GM18907 (cell line): ENCODE measurements around the gene PSMD9.
"Not testable (repeated sequence)": the region's sequence is repeated elsewhere in the genome, so short reads cannot be mapped to it uniquely, and the experiment has no call there.

Source experiments
- ATAC-seq: cut with Tn5 transposase; IDR thresholded peaks from one replicate; pipeline ENCODE4 v1.9.1; 2021; ENCODE audit warnings: mild to moderate bottlenecking, moderate library complexity; ENCODE audit not compliant: unreplicated experiment

PSMD9 gene

GRCh38 chr12:121917950-121918678 lies 29.5 kb downstream of the PSMD9 start, which contains the start of gene CFAP251:
TSS of gene CFAP251 (plus strand) at chr12:121918592. CDS start at chr12:121921306, 2,714 bp downstream.
- peak; percentile 90 for ATAC-seq

DNA sequence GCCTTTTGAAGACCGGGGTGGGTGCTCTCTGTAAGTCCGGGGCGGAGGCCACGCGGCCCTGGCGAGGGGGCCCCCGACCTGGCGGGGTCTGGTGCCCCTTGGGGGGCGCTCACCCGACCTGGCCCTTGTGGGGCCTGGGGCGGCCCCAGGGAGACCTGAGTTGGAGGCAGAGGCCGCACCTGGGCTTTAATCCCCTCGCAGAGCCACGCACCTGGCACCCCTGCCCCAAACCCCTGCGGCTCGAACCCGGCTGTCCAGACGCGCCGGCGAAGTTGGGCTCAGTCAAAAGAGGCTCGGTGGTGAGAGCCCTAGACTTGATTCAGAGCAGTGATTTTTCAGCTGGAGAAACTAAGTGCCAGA lies 30.1 kb downstream of the PSMD9 start:
- no peak for ATAC-seq

GRCh38 chr12:121921066-121921465 lies 32.5 kb downstream of the PSMD9 start:
- no peak for ATAC-seq

GRCh38 chr12:121925358-121925695 lies 36.7 kb downstream of the PSMD9 start:
- ATAC-seq, result no peak

DNA sequence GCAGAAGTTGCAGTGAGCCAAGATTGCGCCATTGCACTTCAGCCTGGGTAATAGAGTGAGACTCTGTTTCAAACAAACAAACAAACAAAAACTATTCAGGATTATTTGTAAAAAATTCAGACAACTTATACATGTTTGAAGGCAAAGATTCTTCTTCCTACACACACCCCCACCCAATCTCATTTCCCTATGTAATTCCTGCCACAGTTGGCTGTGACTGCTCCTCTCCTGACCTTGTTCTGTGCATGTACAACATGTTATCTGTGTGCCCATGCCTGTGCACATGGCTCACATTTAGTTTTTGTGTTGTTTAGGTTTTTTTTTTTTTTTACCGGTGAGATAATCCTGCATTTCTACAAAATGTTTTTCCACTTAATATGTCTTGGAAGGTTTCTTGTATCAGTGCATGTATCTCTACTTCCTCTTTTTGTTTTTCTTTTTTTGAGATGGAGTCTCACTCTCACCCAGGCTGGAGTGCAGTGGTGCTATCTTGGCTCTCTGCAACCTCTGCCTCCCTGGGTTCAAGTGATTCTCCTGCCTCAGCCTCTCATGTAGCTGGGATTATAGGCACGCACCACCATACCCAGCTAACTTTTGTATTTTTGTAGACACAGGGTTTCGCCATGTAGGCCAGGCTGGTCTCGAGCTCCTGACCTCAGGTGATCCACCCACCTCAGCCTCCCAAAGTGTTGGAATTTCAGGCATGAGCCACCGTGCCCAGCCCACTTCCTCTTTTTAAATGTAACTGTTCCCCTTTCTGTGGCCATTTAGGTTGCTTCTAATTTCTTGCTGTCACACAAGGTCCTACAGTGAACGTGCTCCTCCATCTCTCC lies 38.5 kb downstream of the PSMD9 start:
- no peak for ATAC-seq

- ATAC-seq, result no peak
Observed at GRCh38 chr12:121927813-121928212, 39.2 kb downstream of the PSMD9 start.

GRCh38 chr12:121929545-121929944 lies 41.0 kb downstream of the PSMD9 start:
- not testable (repeated sequence) for ATAC-seq

GRCh38 chr12:121930862-121931261 lies 42.3 kb downstream of the PSMD9 start:
- no peak for ATAC-seq

- ATAC-seq, result no peak
Observed at GRCh38 chr12:121932176-121932536, 43.6 kb downstream of the PSMD9 start.

DNA sequence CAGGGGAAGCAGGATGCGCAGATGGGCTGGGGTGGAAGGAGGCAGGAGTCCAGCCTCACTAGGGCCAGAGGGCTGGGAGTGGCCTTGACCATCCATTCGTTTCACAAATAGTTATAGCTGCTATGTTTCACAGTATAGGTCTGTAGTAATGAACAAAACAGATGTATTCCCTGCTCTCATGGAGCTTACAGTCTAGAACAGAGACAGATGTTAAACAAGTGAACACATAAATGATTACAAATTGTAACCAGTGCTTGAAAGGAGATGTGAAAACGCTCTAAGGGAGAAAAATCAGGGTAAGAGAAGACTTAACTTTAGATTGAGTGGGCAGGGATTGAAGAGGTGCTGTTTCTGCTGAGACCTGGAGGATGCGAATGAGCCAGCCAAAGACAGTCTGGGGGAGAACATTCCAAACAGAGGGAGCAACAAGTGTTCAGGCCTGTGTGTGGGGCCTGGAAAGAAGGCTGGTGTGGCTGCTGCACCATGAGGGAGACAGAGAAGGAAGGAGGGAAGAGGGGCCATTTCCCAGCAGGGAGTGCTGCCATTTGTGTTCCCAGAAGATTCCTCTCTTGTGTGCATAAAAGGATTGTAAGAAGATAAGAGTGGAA lies 44.4 kb downstream of the PSMD9 start:
- ATAC-seq, result no peak

GRCh38 chr12:121933522-121934308 lies 45.1 kb downstream of the PSMD9 start:
- ATAC-seq, result no peak

- no peak for ATAC-seq
Observed at GRCh38 chr12:121934309-121934664, 45.7 kb downstream of the PSMD9 start.

DNA sequence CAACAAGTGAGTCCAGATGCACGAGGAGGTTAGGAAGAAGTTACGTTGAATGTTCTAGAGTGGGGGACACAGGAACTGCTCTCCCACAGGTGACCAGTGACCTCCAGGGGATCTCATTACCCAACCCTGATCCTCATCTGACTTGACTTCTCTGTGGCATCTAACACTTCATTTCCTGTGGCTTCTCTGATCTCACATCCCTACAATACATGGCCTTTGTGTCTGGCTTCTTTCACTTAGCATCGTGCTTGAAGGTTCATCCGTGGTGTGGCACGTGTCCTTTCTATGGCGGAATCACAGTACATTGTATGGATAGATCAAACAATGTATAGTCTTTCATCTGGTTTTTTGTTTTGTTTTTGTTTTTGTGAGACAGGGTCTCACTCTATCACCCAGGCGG lies 49.1 kb downstream of the PSMD9 start:
- ATAC-seq, result no peak

GRCh38 chr12:121939186-121939585 lies 50.6 kb downstream of the PSMD9 start:
- no peak for ATAC-seq

GRCh38 chr12:121939992-121940766 lies 51.6 kb downstream of the PSMD9 start:
- ATAC-seq, result no peak

DNA sequence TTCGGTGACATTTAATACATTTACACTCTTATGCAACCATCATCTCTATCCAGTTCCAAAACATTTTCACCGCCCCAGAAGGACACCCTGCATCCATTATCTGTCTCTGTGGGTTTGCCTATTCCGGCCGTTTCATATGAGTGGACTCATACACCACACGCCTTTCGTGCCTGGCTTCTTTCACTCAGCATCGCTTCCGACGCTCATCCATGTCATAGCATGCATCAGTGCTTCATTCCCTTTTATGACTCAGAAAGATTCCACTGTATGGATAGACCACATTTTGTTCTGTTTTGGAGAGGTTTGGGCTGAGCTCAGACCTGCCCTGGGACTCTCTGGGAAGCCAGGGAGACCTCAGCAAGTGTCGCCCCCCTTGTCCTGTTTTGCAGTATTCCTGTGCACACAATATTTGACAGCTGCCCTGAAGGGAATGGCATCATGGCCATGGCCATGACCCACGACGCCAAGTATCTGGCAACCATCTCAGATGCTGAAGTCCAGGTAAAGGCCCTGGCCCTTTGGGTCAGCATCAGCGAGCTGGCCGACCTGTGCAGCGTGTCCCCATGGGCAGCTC lies 53.6 kb downstream of the PSMD9 start:
- no peak for ATAC-seq

DNA sequence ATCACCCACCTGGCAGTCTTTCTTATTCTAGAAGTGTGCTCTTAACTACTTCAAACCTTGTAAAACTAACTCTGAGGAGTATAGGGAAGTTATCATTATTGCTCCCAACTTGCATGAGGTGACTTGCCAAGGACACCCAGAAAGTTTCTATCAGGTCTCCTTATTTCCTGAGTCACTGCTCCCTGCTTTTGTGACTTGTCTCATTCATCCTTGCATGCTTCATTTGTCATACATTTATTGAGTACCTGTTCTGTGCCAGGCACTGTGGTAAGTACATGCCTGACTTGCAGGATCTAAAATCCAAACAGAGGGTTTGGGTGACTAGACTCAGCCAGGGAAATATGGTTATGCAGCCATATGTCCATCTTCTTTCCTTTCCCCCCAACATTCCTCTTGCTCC lies 55.3 kb downstream of the PSMD9 start:
- no peak for ATAC-seq

GRCh38 chr12:121946313-121947025 lies 57.9 kb downstream of the PSMD9 start:
- no peak for ATAC-seq

GRCh38 chr12:121947981-121948380 lies 59.4 kb downstream of the PSMD9 start:
- no peak for ATAC-seq
